ENCODE results near the gene PLIN3.
A peak's percentile ranks its signal among the peaks of the same experiment; 100 is the strongest.
"Not testable (repeated sequence)": the region's sequence is repeated elsewhere in the genome, so short reads cannot be mapped to it uniquely, and the experiment has no call there.

The PLIN3 gene

GRCh38 chr19:4889034-4889815 lies 21.8 kb upstream of the PLIN3 start:
- DNase-seq = no peak

- not testable (repeated sequence) for DNase-seq
These were observed 20.3 kb upstream of the PLIN3 start for GRCh38 chr19:4887803-4888202.

- DNase-seq = not testable (repeated sequence)
These were observed 17.5 kb upstream of the PLIN3 start for GRCh38 chr19:4884993-4885392.

- DNase-seq = not testable (repeated sequence)
These were observed 15.4 kb upstream of the PLIN3 start for GRCh38 chr19:4882874-4883273.

- DNase-seq = no peak
These were observed 11.6 kb upstream of the PLIN3 start for GRCh38 chr19:4879041-4879440.

GRCh38 chr19:4878491-4878968 lies 11.1 kb upstream of the PLIN3 start:
- peak; percentile 26 to 61 for DNase-seq

- no peak for DNase-seq
These were observed 10.5 kb upstream of the PLIN3 start for GRCh38 chr19:4877753-4878490.

- no peak for DNase-seq
These were observed 6.5 kb upstream of the PLIN3 start for GRCh38 chr19:4873930-4874329.

- no peak for DNase-seq
These were observed 4.2 kb upstream of the PLIN3 start for GRCh38 chr19:4871711-4872110.

- DNase-seq = peak; percentile 89 to 92
These were observed 2.7 kb upstream of the PLIN3 start for GRCh38 chr19:4870025-4870700.

- no peak for DNase-seq
These were observed 893 bp upstream of the PLIN3 start for GRCh38 chr19:4868286-4868834.

- peak; percentile 34 to 59 for DNase-seq
These were observed 657 bp downstream of the PLIN3 start for GRCh38 chr19:4866595-4867424.

- no peak for DNase-seq
These were observed 6.3 kb downstream of the PLIN3 start for GRCh38 chr19:4861147-4861546.

GRCh38 chr19:4859697-4860096 lies 7.8 kb downstream of the PLIN3 start:
- no peak for DNase-seq

GRCh38 chr19:4856468-4856867 lies 11.0 kb downstream of the PLIN3 start:
- not testable (repeated sequence) for DNase-seq

- not testable (repeated sequence) for DNase-seq
These were observed 14.0 kb downstream of the PLIN3 start for GRCh38 chr19:4853506-4853905.

GRCh38 chr19:4852484-4852883 lies 15.0 kb downstream of the PLIN3 start:
- no peak for DNase-seq

GRCh38 chr19:4851551-4852290 lies 15.7 kb downstream of the PLIN3 start:
- peak; percentile 22 to 46 for DNase-seq

GRCh38 chr19:4849019-4849418 lies 18.4 kb downstream of the PLIN3 start:
- no peak for DNase-seq

GRCh38 chr19:4847190-4847973 lies 20.1 kb downstream of the PLIN3 start:
- DNase-seq = no peak

- DNase-seq = not testable (repeated sequence)
These were observed 21.5 kb downstream of the PLIN3 start for GRCh38 chr19:4845975-4846374.
